CD1c-positive myeloid dendritic cell (primary cell): ENCODE measurements around the gene CACNA2D3.

ENCODE experiments used
- DNase-seq: peaks from one replicate; pipeline ENCODE4 v3.0.0-alpha.2; 2016; ENCODE audit errors: extremely low spot score

CACNA2D3 gene

GRCh38 chr3:54918516-54918915 lies 796.2 kb downstream of the CACNA2D3 start:
- no peak for DNase-seq

DNA sequence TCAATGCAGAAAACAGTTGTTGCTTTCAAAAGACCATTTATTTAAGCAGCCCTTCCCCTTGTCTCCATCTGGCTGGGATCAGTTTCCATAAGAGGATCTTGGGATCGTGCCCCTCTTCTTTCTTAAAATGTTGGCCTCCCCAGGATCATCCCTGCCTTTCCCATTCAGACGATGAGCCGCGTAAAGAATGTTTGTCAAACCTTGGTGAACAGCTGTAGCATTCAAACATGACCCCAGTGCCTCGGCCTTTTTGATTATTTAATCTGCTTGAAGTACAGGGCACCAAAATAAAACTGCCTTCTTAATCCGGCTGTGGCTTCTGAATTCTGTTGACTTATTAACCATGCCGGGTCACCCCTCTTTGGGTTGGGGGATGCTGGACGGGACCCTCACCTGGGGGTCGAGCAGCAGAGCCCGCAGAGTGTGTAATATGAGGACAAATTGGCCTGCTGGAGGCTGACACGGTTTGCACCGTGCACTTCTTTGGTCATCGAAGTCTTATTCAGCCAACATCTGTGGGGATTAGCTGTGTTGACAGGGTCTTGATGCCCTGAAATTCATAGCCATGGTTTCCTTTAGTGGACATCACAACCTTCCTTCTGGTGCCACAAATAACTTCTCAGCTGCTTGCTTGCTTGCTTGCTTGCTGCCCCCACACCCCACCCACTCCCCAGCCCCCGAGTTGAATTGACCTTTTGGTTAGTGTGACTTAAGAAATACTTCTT lies 805.9 kb downstream of the CACNA2D3 start, which contains the start of gene LRTM1:
LRTM1 (minus strand) TSS at position 14 of the 725 bp plus-strand sequence. CDS start 148 bp downstream, outside the sequence.
- no peak for DNase-seq

- no peak for DNase-seq
Observed at GRCh38 chr3:54931182-54931581, 808.8 kb downstream of the CACNA2D3 start.

DNA sequence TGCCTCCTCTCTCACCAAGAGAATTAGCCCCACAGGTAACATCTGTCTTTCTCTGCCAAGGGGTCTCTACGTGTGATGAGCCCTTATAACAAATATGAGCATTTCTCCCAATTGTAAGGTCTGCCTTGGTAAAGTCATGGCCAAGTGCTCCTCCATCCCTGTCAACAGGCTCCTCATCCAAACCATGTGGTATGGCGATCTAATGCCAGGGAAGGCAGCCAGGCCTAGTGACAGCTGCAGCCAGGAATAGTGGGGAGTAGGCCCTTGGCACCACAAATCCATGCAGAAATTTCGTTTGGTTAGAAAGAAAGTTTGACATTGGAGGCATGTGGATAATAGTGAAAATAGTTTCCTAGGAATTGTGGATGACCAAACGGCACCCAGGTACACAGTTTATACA lies 810.3 kb downstream of the CACNA2D3 start:
- DNase-seq = no peak

DNA sequence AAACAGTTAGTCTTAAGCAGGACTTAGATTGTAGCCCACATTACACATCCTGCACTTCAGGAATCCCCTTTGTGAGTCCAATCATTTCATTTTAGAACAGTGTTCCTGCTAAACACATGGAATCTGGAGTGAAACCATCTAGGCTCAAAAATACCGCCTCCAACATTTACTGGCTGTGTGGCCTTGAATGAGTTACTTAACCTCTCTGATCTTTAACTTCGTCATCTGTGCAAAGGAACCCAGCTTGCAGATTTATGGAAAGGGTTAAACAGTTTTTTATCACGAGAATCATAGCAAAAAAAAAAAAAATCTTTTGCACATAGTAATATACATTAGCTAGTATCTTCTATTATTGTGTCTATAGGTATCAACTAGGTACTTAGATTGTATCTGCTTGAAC lies 813.5 kb downstream of the CACNA2D3 start:
- DNase-seq = no peak

DNA sequence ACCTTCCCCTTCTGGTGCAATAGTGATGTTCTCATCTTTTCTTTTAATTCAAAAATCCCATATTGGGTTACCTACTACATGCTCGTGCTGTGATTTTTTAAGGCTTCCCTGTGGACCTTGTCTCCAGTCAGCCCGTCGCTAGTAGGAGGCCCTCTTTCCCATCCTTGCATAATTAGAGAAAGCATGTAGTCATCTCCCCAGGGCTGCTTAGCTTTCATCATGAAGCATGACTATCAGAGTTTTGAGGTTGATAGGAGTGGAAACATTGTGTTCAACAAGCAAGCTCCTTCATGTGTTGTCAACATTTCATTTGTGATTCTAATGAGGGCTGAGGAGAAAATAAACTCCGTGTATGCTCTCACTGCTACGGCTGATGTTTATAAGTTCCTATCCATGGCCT lies 814.2 kb downstream of the CACNA2D3 start:
- DNase-seq = no peak

GRCh38 chr3:54939557-54940300 lies 817.4 kb downstream of the CACNA2D3 start:
- no peak for DNase-seq

- no peak for DNase-seq
Observed at GRCh38 chr3:54940971-54941370, 818.6 kb downstream of the CACNA2D3 start.

- no peak for DNase-seq
Observed at GRCh38 chr3:54941690-54942362, 819.5 kb downstream of the CACNA2D3 start.

DNA sequence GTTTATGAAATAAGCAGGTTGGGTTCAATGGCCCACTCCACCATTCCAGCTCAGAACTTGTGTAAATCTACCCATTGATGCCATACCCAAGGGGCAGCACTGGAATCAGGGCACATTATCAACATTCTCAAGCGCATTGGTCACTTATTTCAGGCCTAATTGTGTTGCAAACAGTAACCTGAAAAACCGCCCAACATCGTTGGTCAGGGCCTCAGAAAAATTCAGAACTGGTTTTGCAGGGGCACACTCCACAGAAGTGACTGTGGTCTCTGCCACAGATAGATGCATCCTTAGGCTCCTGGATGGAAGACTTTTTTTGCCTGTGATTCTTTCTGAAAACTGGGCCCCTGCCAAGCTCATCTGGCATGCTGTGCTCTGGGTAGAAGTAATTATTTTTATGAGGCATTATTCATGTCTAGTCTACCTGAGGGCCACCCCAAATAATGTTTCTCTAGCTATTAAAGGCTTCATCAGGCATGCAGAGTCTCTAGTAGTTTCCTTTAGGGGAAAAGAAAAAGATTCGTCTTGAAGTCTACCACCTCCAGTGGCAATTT lies 827.2 kb downstream of the CACNA2D3 start:
- DNase-seq = no peak

DNA sequence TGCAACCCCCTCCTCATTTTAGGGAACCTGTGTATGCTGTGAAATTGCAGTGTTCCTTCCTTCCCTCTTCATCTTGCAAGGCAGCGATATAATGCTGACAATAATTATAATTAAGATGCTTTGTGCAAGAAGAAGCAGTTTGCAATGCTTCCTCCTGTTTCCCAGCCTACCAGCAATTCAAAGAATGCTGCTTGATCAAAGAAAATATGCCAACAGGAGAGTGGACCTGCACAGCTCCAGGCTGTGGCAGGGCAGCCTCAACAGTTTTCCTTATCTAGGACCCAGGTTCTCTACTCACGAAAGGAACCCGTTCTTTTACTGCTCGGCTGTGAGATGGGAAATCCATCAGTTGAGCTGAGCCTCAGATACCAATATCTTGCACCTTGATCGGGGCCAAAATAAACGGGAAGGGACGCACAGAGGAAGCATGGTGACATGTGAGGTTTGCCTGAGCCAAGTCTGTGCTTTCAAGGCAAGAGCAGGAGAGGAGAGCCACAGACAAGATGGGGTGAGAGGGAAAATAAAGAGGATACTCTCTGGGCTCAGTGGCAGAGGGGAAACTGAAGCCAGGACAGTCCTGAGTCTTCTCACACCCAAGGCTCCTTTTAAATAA lies 828.1 kb downstream of the CACNA2D3 start:
- no peak for DNase-seq

GRCh38 chr3:54951405-54951804 lies 829.1 kb downstream of the CACNA2D3 start:
- DNase-seq = peak; percentile 64

DNA sequence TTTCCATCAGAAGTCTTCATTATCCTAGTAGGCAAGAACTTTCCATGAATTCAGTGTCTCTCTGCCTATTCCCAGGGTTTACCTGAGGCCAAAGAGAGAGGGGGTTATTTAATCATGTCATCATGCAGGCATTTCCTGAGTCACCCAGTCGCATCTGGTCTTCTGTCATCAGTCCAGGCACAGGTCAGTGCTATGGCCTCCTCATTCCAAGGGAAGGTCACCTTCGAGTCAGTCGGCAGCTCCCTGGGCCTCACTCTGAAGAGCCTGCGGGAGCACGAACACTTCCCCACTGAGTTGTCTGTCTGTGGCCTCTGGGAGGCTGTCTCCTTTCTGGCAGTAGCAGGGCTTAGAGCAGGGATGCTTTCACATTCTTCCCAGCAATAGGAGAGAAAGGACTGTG lies 831.7 kb downstream of the CACNA2D3 start:
- no peak for DNase-seq

DNA sequence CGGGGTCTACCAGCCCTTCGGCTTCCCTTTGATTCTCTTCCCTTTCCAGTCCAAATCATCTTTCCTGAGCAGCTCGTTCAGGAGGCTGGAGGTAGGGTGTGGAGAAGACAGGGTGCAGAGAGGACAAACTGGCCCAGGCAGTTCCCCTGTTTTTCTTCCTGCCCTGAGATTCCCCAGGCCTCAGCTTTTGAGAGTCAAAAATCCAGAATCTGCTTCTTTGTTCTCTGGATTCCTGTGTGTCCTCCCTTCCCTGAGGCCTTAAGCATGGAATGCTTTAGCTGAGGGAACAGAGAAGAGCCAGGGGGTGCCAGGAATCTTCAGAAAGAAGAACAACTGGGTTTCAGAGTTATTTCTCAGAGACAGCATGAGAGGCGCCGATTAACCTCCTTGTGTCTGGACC lies 832.2 kb downstream of the CACNA2D3 start:
- DNase-seq = no peak

DNA sequence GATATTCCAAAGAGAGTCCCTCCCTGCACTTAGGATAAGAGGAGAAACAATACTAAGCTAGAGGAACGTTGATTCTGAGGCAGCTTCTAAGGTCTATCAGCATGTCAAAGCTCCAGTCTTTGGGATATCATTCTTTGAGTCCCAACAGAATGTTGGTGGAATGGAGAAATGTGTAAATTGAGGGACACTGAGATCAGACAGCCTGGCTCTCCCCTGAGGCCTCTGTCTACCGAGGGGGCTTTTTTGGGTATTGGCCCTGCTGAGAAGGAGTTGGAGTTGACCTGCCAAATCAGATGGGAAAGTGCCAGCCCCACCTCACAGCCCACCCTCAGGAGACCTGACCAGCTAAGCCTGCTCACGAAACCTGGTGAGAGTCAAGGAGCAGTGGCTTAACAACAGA lies 833.1 kb downstream of the CACNA2D3 start:
- no peak for DNase-seq

DNA sequence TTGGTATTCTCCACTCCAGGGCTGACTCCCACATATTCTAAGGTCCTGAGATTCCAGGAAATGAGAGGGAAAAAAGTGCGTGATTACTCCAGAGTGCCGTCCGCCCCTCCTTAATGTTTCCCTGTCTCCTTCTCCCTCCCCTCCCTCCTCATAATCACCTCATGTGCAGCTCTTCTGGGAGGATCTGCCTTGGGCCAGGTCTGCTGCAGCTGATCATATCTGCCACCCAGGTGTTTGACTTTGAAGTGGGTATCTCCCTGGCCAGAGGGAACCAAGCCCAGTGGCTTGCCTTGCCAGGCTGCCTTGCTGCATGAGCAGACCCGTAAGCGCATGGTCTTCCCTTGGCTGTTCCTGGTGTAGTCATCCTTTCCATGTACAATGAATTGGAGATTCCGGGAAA lies 833.6 kb downstream of the CACNA2D3 start:
- DNase-seq = no peak

- DNase-seq = no peak
Observed at GRCh38 chr3:54957711-54958110, 835.4 kb downstream of the CACNA2D3 start.

DNA sequence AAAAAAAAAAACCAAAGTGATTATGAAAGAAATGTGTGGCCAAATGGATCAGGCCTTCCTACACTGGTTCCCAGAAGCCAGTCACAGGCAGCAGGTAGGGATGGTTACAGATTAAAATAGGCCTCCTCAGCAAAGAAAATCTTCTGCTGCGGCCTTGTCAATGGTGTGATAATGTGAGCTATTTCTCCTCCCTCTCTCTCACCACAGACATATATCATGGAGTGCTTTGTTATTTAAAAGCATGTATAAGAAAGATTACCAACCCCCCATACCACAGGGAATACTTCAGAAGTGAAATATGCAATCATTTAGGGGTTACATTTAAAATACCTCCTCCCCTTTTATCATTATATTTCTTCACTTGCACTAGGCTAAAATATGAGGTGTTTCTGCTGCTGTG lies 837.7 kb downstream of the CACNA2D3 start:
- DNase-seq = no peak

DNA sequence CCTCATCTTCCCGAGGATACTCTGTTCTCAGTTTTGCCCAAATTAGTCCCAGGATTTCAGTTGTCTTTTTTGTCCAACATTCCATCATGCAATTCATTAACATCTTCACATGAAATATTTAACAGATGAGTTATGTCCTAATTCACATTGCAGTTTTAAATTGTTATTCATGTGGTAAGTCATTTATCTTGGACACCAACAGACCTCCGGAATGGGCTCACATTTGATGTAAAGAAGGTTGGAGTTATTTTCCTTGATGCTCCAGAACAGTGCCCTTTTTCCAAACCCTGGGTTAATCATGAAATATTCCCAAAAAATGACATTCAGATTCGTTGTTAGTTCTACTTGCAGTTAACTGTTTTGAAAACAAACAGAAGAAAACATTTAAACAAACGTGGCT lies 838.3 kb downstream of the CACNA2D3 start:
- DNase-seq = no peak

- DNase-seq = no peak
Observed at GRCh38 chr3:54962200-54962599, 839.8 kb downstream of the CACNA2D3 start.

GRCh38 chr3:54963641-54964040 lies 841.3 kb downstream of the CACNA2D3 start:
- DNase-seq = peak; percentile 28

DNA sequence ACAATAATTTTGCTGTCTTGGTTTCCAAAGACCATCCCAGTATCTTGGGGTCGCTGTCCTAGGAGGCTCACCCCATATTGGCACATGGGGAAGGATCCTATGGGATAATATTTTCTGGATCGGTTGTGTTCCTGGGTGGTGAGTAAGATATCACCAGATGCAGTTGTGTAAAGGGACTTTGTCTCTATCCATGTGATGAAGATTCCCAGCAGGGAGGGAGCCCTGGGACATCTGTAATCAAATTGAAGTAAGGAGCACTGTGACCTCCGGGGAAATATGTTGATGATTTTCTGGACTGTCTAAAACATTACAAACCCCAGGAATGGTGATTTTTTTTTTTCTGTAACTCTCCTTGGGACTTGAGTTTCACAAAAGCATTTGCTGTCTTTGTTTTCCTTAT lies 841.7 kb downstream of the CACNA2D3 start:
- no peak for DNase-seq
